SK-N-MC (cell line): ENCODE measurements around the gene TMEM218.

ENCODE experiments used
- EZH2 ChIP-seq: fragments of 200-600 bp; sonication (generic); IDR thresholded peaks from one replicate; pipeline ENCODE4 v1.6.1; 2017; ENCODE audit warnings: antibody characterized with exemption
- FOXP2 ChIP-seq: optimal IDR thresholded peaks from 2 replicates; pipeline ENCODE3; 2011; ENCODE audit warnings: mild to moderate bottlenecking, moderate library complexity; ENCODE audit not compliant: insufficient read depth; ENCODE audit errors: extremely low read length, control extremely low read depth
- POLR2AphosphoS5 ChIP-seq: IDR thresholded peaks from 2 replicates; pipeline ENCODE4 v1.6.1; 2012; ENCODE audit warnings: mild to moderate bottlenecking, low read depth, low read length, borderline replicate concordance

GRCh38 chr11:125148743-125149142 is 37.3 kb upstream of the TMEM218 start:
- TF ChIP-seq POLR2AphosphoS5 (no peak), EZH2 (no peak), FOXP2 (no peak)
